CD4-positive, alpha-beta T cell (primary cell): ENCODE measurements around the gene NCF4. TPM values are rescaled to one million over a fixed set of nuclear protein-coding genes. Genes with fewer than 3 reads are reported as not detected.

Source experiments
- ATAC-seq: fragments of 200-7000 bp; cut with Tn5 transposase; one replicate; pipeline ENCODE4 v1.10.0; 2022; ENCODE audit warnings: mild to moderate bottlenecking; ENCODE audit not compliant: poor library complexity
- CTCF ChIA-PET: fragments of 350-600 bp; sonication (Branson Sonifier 250); formaldehyde crosslinking; loops from one replicate; lab custom pipeline; 2021; ENCODE audit warnings: antibody characterized with exemption, inconsistent platforms; lab: Charles Lee
- POLR2A ChIA-PET: fragments of 350-600 bp; sonication (Branson Sonifier 250); formaldehyde crosslinking; loops from one replicate; lab custom pipeline; 2021; ENCODE audit warnings: antibody characterized with exemption, inconsistent platforms; lab: Charles Lee
- DNase-seq, 14 experiments: peaks; one replicate each; pipeline ENCODE4 v3.0.0-alpha.2; 2013 to 2020; ENCODE audit warnings: mixed read lengths in 2 of 14
- H3K27ac ChIP-seq, 2 donors: one replicate each; pipeline versions ENCODE4 v1.5.1 to v1.7.0; 2013; ENCODE audit warnings: low read length in 2 of 2, low read depth in 1 of 2, mild to moderate bottlenecking in 1 of 2
- H3K27me3 ChIP-seq, 2 experiments: 1 replicate in 1 of 2; 2 replicates in 1 of 2; pipeline versions ENCODE4 v1.6.1 to v1.7.0; 2013; ENCODE audit warnings: low read length in 2 of 2, control low read depth in 1 of 2, mild to moderate bottlenecking in 1 of 2, moderate library complexity in 1 of 2; ENCODE audit not compliant: insufficient read depth in 2 of 2, control insufficient read depth in 1 of 2
- H3K36me3 ChIP-seq: one replicate; pipeline ENCODE4 v1.6.1; 2013; ENCODE audit warnings: low read length, control low read depth; ENCODE audit not compliant: insufficient read depth
- H3K4me1 ChIP-seq: one replicate; pipeline ENCODE4 v1.6.1; 2013; ENCODE audit warnings: low read length, control low read depth; ENCODE audit not compliant: insufficient read depth
- H3K4me3 ChIP-seq: one replicate; pipeline ENCODE4 v1.5.1; 2013; ENCODE audit warnings: mild to moderate bottlenecking, low read length, moderate library complexity
- H3K9me3 ChIP-seq, 2 experiments: 1 replicate in 1 of 2; 2 replicates in 1 of 2; pipeline versions ENCODE4 v1.6.1 to v1.7.0; 2013; ENCODE audit warnings: low read length in 2 of 2, mild to moderate bottlenecking in 2 of 2, control low read depth in 1 of 2, moderate library complexity in 1 of 2; ENCODE audit not compliant: control insufficient read depth in 1 of 2, insufficient read depth in 1 of 2
- H3K27ac Mint-ChIP-seq: one replicate; pipeline ENCODE4 v1.8.0; 2020; ENCODE audit warnings: mixed read lengths
- H3K27me3 Mint-ChIP-seq: one replicate; pipeline ENCODE4 v1.8.0; 2021; ENCODE audit warnings: mixed read lengths
- H3K36me3 Mint-ChIP-seq: one replicate; pipeline ENCODE4 v1.8.0; 2021; ENCODE audit warnings: low read depth, mixed read lengths
- H3K4me1 Mint-ChIP-seq: one replicate; pipeline ENCODE4 v1.8.0; 2021; ENCODE audit warnings: low read depth, mixed read lengths
- H3K4me3 Mint-ChIP-seq: one replicate; pipeline ENCODE4 v1.8.0; 2020; ENCODE audit warnings: mild to moderate bottlenecking, mixed read lengths
- H3K9me3 Mint-ChIP-seq: one replicate; pipeline ENCODE4 v1.8.0; 2020; ENCODE audit warnings: mixed read lengths
- CTCF ChIP-seq: fragments of 200-600 bp; IDR thresholded peaks from one replicate; pipeline ENCODE4 v1.8.0; 2022; ENCODE audit warnings: antibody characterized with exemption, mild to moderate bottlenecking
- intact Hi-C, 2 experiments: fragments of 100-400 bp; cut with DNase I in 1 of 2; cut with micrococcal nuclease in 1 of 2; formaldehyde crosslinking; loops; one replicate each; pipeline versions ENCODE4 v1.15.1 to v1.9.0; 2023 to 2025; cut with DNase I, micrococcal nuclease
- total RNA-seq, 174 experiments: library from RNA in 2 of 174; stranded (reverse) in 2 of 174; gene quantifications; one replicate each; pipeline ENCODE4 v1.2.3 and lab custom pipeline; 2021 to 2026

NCF4 gene
- total RNA-seq, 2 experiments from 2014 or later, result 7.7 to 8.0 TPM

GRCh38 chr22:36894266-36894665, 33.5 kb downstream of the NCF4 start:
- intact Hi-C loops, result no loop called here
- Histone ChIP-seq H3K27me3 (no peaks in the 10 kb centered on the region), H3K4me1 (no peaks in the 10 kb centered on the region), H3K27ac (no peak overlapping the region), H3K4me3 (no peak overlapping the region), H3K36me3 (no peaks in the 10 kb centered on the region), H3K9me3 (peaks cover 7 to 9% of the 10 kb centered on the region in 2 experiments)
- H3K27me3 Mint-ChIP-seq, result peaks cover 9% of the 10 kb centered on the region
- no peaks in the 10 kb centered on the region for H3K36me3 Mint-ChIP-seq
- ATAC-seq (no peak), DNase-seq (no peak)
- no peak overlapping the region for H3K4me3 Mint-ChIP-seq
- H3K4me1 Mint-ChIP-seq, result no peaks in the 10 kb centered on the region
- no peak for TF ChIP-seq CTCF
- CTCF ChIA-PET, result no interaction called here
- POLR2A ChIA-PET, result no interaction called here
- H3K27ac Mint-ChIP-seq, result no peak overlapping the region
- H3K9me3 Mint-ChIP-seq, result peaks cover 2% of the 10 kb centered on the region

- Mint-ChIP-seq H3K9me3 (peaks cover 2% of the 10 kb centered on the region), H3K36me3 (no peaks in the 10 kb centered on the region), H3K4me1 (peaks cover 6% of the 10 kb centered on the region), H3K4me3 (no peak overlapping the region), H3K27me3 (peaks cover 34% of the 10 kb centered on the region), H3K27ac (no peak overlapping the region)
- ATAC-seq (no peak), DNase-seq (no peak)
- H3K4me1 ChIP-seq, result peaks cover 15% of the 10 kb centered on the region
- peaks cover 5 to 15% of the 10 kb centered on the region in 2 experiments for H3K27me3 ChIP-seq
- ChIA-PET CTCF (no interaction called here), POLR2A (interaction anchor here (0.6 kb wide), 1 partner anchor 11 kb away, joined by 3 read pairs; no protein-coding TSS in a partner anchor)
- H3K36me3 ChIP-seq, result no peaks in the 10 kb centered on the region
- TF ChIP-seq CTCF, result no peak
- H3K9me3 ChIP-seq, result peaks cover 7 to 9% of the 10 kb centered on the region in 2 experiments
- no peak overlapping the region for H3K4me3 ChIP-seq
- no peak overlapping the region for H3K27ac ChIP-seq
- intact Hi-C loops, result no loop called here
These were observed 36.8 kb downstream of the NCF4 start for GRCh38 chr22:36897611-36898010.

- ChIA-PET CTCF (no interaction called here), POLR2A (no interaction called here)
- Histone ChIP-seq H3K27me3 (peaks cover 5 to 15% of the 10 kb centered on the region in 2 experiments), H3K4me1 (peaks cover 15% of the 10 kb centered on the region), H3K27ac (no peak overlapping the region), H3K4me3 (no peak overlapping the region), H3K36me3 (no peaks in the 10 kb centered on the region), H3K9me3 (peaks cover 7 to 9% of the 10 kb centered on the region in 2 experiments)
- ATAC-seq (no peak), DNase-seq (no peak)
- no peak for TF ChIP-seq CTCF
- H3K36me3 Mint-ChIP-seq, result no peaks in the 10 kb centered on the region
- peaks cover 42% of the 10 kb centered on the region for H3K27me3 Mint-ChIP-seq
- intact Hi-C loops, result no loop called here
- no peak overlapping the region for H3K27ac Mint-ChIP-seq
- peaks cover 6% of the 10 kb centered on the region for H3K4me1 Mint-ChIP-seq
- H3K4me3 Mint-ChIP-seq, result no peak overlapping the region
- H3K9me3 Mint-ChIP-seq, result peaks cover 2% of the 10 kb centered on the region
These were observed 37.9 kb downstream of the NCF4 start for GRCh38 chr22:36898690-36899089.
